GM23338 (cell line): ENCODE data around the gene ADAMTS5.

ENCODE experiments used
- CREB1 ChIP-seq: fragments of 250-450 bp; sonication (Bioruptor Pico); IDR thresholded peaks from 2 replicates; pipeline ENCODE4 v1.5.0; 2020; ENCODE audit warnings: low read depth, mild to moderate bottlenecking, moderate library complexity
- EZH2 ChIP-seq: fragments of 200-600 bp; sonication (generic); IDR thresholded peaks from one replicate; pipeline ENCODE4 v1.8.0; 2017; ENCODE audit warnings: antibody characterized with exemption, mild to moderate bottlenecking, low read depth; ENCODE audit not compliant: unreplicated experiment
- EZH2phosphoT487 ChIP-seq: fragments of 200-600 bp; sonication (generic); IDR thresholded peaks from one replicate; pipeline ENCODE4 v1.8.1; 2018; ENCODE audit warnings: antibody characterized with exemption; ENCODE audit not compliant: unreplicated experiment
- JUNB ChIP-seq: IDR thresholded peaks from one replicate; pipeline ENCODE4 v1.6.1; 2016; ENCODE audit warnings: antibody characterized with exemption; ENCODE audit not compliant: unreplicated experiment
- POLR2AphosphoS5 ChIP-seq: IDR thresholded peaks from 2 replicates; pipeline ENCODE4 v1.6.1; 2016; ENCODE audit warnings: antibody characterized with exemption, low read depth
- STAT1 ChIP-seq: IDR thresholded peaks from one replicate; pipeline ENCODE4 v1.6.1; 2016; ENCODE audit warnings: antibody characterized with exemption; ENCODE audit not compliant: unreplicated experiment
- ZNF114 ChIP-seq: fragments of 250-450 bp; sonication (Bioruptor Pico); IDR thresholded peaks from 2 replicates; pipeline ENCODE4 v1.5.0; 2020; ENCODE audit warnings: mild to moderate bottlenecking, moderate library complexity
- TF ChIP-seq, protein P1 (sequence below), 2 experiments: fragments of 200-600 bp in 1 of 2; sonication (generic) in 1 of 2; conservative IDR thresholded peaks; 2 replicates each; pipeline versions ENCODE4 v1.5.1 to v1.6.1; 2016 to 2017; ENCODE audit warnings: antibody characterized with exemption in 2 of 2, low read depth in 2 of 2, mild to moderate bottlenecking in 2 of 2, moderate library complexity in 1 of 2
- TF ChIP-seq, protein P2 (sequence below): IDR thresholded peaks from 2 replicates; pipeline ENCODE4 v1.6.1; 2016; ENCODE audit warnings: antibody characterized with exemption
- TF ChIP-seq, protein P3 (sequence below): IDR thresholded peaks from one replicate; pipeline ENCODE4 v1.6.1; 2018; ENCODE audit warnings: antibody characterized with exemption; ENCODE audit not compliant: unreplicated experiment
- TF ChIP-seq, protein P4 (sequence below): fragments of 250-450 bp; sonication (Bioruptor Pico); IDR thresholded peaks from 2 replicates; pipeline ENCODE4 v1.5.0; 2020; ENCODE audit warnings: mild to moderate bottlenecking, moderate library complexity

DNA sequence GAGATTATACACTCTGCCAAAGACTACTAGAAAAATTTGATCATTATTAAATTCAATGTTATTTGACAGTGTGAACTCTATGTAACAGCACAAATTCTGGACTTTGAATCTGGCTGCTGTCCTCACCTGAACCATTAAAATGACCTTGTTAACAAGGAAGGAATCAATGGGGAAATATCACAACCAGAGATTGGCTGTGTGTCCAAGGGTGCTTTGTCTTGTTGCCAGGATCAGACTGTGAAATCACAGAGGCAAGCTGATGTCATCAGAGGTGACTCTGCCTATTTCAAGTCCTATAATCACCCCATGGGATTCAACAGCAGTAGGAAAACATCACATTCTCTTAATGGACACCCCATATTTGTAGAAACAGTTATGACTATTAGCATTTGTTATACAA is 46.8 kb downstream of the ADAMTS5 start:
- TF ChIP-seq, protein P1, sequence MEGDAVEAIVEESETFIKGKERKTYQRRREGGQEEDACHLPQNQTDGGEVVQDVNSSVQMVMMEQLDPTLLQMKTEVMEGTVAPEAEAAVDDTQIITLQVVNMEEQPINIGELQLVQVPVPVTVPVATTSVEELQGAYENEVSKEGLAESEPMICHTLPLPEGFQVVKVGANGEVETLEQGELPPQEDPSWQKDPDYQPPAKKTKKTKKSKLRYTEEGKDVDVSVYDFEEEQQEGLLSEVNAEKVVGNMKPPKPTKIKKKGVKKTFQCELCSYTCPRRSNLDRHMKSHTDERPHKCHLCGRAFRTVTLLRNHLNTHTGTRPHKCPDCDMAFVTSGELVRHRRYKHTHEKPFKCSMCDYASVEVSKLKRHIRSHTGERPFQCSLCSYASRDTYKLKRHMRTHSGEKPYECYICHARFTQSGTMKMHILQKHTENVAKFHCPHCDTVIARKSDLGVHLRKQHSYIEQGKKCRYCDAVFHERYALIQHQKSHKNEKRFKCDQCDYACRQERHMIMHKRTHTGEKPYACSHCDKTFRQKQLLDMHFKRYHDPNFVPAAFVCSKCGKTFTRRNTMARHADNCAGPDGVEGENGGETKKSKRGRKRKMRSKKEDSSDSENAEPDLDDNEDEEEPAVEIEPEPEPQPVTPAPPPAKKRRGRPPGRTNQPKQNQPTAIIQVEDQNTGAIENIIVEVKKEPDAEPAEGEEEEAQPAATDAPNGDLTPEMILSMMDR (conservative IDR thresholded peaks at IDR 0.05; ENCODE audit: low read depth in 2 of 2) = no peak
- no peak for TF ChIP-seq EZH2
- TF ChIP-seq, protein P2, sequence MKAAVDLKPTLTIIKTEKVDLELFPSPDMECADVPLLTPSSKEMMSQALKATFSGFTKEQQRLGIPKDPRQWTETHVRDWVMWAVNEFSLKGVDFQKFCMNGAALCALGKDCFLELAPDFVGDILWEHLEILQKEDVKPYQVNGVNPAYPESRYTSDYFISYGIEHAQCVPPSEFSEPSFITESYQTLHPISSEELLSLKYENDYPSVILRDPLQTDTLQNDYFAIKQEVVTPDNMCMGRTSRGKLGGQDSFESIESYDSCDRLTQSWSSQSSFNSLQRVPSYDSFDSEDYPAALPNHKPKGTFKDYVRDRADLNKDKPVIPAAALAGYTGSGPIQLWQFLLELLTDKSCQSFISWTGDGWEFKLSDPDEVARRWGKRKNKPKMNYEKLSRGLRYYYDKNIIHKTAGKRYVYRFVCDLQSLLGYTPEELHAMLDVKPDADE = no peak
- TF ChIP-seq, protein P3, sequence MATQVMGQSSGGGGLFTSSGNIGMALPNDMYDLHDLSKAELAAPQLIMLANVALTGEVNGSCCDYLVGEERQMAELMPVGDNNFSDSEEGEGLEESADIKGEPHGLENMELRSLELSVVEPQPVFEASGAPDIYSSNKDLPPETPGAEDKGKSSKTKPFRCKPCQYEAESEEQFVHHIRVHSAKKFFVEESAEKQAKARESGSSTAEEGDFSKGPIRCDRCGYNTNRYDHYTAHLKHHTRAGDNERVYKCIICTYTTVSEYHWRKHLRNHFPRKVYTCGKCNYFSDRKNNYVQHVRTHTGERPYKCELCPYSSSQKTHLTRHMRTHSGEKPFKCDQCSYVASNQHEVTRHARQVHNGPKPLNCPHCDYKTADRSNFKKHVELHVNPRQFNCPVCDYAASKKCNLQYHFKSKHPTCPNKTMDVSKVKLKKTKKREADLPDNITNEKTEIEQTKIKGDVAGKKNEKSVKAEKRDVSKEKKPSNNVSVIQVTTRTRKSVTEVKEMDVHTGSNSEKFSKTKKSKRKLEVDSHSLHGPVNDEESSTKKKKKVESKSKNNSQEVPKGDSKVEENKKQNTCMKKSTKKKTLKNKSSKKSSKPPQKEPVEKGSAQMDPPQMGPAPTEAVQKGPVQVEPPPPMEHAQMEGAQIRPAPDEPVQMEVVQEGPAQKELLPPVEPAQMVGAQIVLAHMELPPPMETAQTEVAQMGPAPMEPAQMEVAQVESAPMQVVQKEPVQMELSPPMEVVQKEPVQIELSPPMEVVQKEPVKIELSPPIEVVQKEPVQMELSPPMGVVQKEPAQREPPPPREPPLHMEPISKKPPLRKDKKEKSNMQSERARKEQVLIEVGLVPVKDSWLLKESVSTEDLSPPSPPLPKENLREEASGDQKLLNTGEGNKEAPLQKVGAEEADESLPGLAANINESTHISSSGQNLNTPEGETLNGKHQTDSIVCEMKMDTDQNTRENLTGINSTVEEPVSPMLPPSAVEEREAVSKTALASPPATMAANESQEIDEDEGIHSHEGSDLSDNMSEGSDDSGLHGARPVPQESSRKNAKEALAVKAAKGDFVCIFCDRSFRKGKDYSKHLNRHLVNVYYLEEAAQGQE = no peak
- no peak for TF ChIP-seq POLR2AphosphoS5
- TF ChIP-seq ZNF114 (CRISPR knock-in tag) = no peak
- TF ChIP-seq CREB1 (CRISPR knock-in tag) = no peak
- TF ChIP-seq EZH2phosphoT487 = no peak
- TF ChIP-seq JUNB = no peak
- TF ChIP-seq, protein P4, sequence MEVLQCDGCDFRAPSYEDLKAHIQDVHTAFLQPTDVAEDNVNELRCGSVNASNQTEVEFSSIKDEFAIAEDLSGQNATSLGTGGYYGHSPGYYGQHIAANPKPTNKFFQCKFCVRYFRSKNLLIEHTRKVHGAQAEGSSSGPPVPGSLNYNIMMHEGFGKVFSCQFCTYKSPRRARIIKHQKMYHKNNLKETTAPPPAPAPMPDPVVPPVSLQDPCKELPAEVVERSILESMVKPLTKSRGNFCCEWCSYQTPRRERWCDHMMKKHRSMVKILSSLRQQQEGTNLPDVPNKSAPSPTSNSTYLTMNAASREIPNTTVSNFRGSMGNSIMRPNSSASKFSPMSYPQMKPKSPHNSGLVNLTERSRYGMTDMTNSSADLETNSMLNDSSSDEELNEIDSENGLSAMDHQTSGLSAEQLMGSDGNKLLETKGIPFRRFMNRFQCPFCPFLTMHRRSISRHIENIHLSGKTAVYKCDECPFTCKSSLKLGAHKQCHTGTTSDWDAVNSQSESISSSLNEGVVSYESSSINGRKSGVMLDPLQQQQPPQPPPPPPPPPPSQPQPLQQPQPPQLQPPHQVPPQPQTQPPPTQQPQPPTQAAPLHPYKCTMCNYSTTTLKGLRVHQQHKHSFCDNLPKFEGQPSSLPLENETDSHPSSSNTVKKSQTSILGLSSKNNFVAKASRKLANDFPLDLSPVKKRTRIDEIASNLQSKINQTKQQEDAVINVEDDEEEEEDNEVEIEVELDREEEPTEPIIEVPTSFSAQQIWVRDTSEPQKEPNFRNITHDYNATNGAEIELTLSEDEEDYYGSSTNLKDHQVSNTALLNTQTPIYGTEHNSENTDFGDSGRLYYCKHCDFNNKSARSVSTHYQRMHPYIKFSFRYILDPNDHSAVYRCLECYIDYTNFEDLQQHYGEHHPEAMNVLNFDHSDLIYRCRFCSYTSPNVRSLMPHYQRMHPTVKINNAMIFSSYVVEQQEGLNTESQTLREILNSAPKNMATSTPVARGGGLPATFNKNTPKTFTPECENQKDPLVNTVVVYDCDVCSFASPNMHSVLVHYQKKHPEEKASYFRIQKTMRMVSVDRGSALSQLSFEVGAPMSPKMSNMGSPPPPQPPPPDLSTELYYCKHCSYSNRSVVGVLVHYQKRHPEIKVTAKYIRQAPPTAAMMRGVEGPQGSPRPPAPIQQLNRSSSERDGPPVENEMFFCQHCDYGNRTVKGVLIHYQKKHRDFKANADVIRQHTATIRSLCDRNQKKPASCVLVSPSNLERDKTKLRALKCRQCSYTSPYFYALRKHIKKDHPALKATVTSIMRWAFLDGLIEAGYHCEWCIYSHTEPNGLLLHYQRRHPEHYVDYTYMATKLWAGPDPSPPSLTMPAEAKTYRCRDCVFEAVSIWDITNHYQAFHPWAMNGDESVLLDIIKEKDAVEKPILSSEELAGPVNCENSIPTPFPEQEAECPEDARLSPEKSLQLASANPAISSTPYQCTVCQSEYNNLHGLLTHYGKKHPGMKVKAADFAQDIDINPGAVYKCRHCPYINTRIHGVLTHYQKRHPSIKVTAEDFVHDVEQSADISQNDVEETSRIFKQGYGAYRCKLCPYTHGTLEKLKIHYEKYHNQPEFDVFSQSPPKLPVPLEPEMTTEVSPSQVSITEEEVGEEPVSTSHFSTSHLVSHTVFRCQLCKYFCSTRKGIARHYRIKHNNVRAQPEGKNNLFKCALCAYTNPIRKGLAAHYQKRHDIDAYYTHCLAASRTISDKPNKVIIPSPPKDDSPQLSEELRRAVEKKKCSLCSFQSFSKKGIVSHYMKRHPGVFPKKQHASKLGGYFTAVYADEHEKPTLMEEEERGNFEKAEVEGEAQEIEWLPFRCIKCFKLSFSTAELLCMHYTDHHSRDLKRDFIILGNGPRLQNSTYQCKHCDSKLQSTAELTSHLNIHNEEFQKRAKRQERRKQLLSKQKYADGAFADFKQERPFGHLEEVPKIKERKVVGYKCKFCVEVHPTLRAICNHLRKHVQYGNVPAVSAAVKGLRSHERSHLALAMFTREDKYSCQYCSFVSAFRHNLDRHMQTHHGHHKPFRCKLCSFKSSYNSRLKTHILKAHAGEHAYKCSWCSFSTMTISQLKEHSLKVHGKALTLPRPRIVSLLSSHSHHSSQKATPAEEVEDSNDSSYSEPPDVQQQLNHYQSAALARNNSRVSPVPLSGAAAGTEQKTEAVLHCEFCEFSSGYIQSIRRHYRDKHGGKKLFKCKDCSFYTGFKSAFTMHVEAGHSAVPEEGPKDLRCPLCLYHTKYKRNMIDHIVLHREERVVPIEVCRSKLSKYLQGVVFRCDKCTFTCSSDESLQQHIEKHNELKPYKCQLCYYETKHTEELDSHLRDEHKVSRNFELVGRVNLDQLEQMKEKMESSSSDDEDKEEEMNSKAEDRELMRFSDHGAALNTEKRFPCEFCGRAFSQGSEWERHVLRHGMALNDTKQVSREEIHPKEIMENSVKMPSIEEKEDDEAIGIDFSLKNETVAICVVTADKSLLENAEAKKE = no peak
- no peak for TF ChIP-seq STAT1
